T-helper 2 cell treated with Interferon-gamma antibody and Interleukin-4, amounts not matched to agents 100 ng/mL and 5 ng/mL, for 36 hours (primary cell): Measurements from ENCODE around the gene ENOX2. TPM values are rescaled to one million over a fixed set of nuclear protein-coding genes. Genes with fewer than 3 reads are reported as not detected.

Experiments used
- intact Hi-C: fragments of 100-400 bp; cut with micrococcal nuclease; formaldehyde crosslinking; loops from one replicate; pipeline ENCODE4 v1.15.1; 2023
- total RNA-seq: library from RNA; stranded (reverse); gene quantifications from 2 replicates; pipeline ENCODE4 v1.2.3, GENCODE V29; 2022

Gene ENOX2
- total RNA-seq, 1 donor from 2014 or later, result 13.9 TPM

- intact Hi-C loops, result no loop called here
Measured at GRCh38 chrX:130885508-130885907, 17.5 kb downstream of the ENOX2 start.

GRCh38 chrX:130884627-130885026, 18.4 kb downstream of the ENOX2 start:
- intact Hi-C loops, result no loop called here

GRCh38 chrX:130879869-130880268, 23.1 kb downstream of the ENOX2 start:
- intact Hi-C loops, result no loop called here

GRCh38 chrX:130878350-130879341, 24.4 kb downstream of the ENOX2 start:
- intact Hi-C loops, result no loop called here

GRCh38 chrX:130877892-130878341, 25.1 kb downstream of the ENOX2 start:
- intact Hi-C loops, result no loop called here

GRCh38 chrX:130876226-130876625, 26.8 kb downstream of the ENOX2 start:
- intact Hi-C loops, result no loop called here

- intact Hi-C loops, result no loop called here
Measured at GRCh38 chrX:130874751-130875150, 28.3 kb downstream of the ENOX2 start.

GRCh38 chrX:130869239-130869638, 33.8 kb downstream of the ENOX2 start:
- intact Hi-C loops, result no loop called here

- intact Hi-C loops, result no loop called here
Measured at GRCh38 chrX:130861462-130861861, 41.5 kb downstream of the ENOX2 start.

GRCh38 chrX:130857207-130857606, 45.8 kb downstream of the ENOX2 start:
- intact Hi-C loops, result no loop called here

GRCh38 chrX:130851569-130851968, 51.4 kb downstream of the ENOX2 start:
- intact Hi-C loops, result no loop called here

GRCh38 chrX:130848763-130849162, 54.2 kb downstream of the ENOX2 start:
- intact Hi-C loops, result no loop called here

- intact Hi-C loops, result no loop called here
Measured at GRCh38 chrX:130846746-130847145, 56.3 kb downstream of the ENOX2 start.

GRCh38 chrX:130841776-130842175, 61.2 kb downstream of the ENOX2 start:
- intact Hi-C loops, result no loop called here

GRCh38 chrX:130840345-130840744, 62.7 kb downstream of the ENOX2 start:
- intact Hi-C loops, result no loop called here

GRCh38 chrX:130836447-130836846, 66.6 kb downstream of the ENOX2 start:
- intact Hi-C loops, result no loop called here

GRCh38 chrX:130834830-130835229, 68.2 kb downstream of the ENOX2 start:
- intact Hi-C loops, result no loop called here

- intact Hi-C loops, result no loop called here
Measured at GRCh38 chrX:130834149-130834548, 68.9 kb downstream of the ENOX2 start.

GRCh38 chrX:130831347-130831722, 71.7 kb downstream of the ENOX2 start:
- intact Hi-C loops, result no loop called here

GRCh38 chrX:130830599-130831346, 72.2 kb downstream of the ENOX2 start:
- intact Hi-C loops, result no loop called here

GRCh38 chrX:130829526-130830515, 73.2 kb downstream of the ENOX2 start:
- intact Hi-C loops, result no loop called here
